ACC112 (cell line): ENCODE measurements around the gene ZNF407.
"Not testable (repeated sequence)": the region's sequence is repeated elsewhere in the genome, so short reads cannot be mapped to it uniquely, and the experiment has no call there.

Experiments
- H2AFZ ChIP-seq: fragments of 200-600 bp; sonication (generic); one replicate; pipeline ENCODE4 v1.6.0; 2017; ENCODE audit warnings: antibody characterized with exemption, low read length; ENCODE audit not compliant: unreplicated experiment
- H3K27ac ChIP-seq: fragments of 200-600 bp; sonication (generic); 2 replicates; pipeline ENCODE4 v1.5.1; 2014; ENCODE audit warnings: low read depth, mild to moderate bottlenecking, antibody characterized with exemption, low read length, moderate library complexity
- H3K27me3 ChIP-seq: fragments of 200-600 bp; sonication (generic); 2 replicates; pipeline ENCODE4 v1.6.1; 2014; ENCODE audit warnings: mild to moderate bottlenecking, antibody characterized with exemption, low read length, moderate library complexity, mixed read lengths; ENCODE audit not compliant: insufficient read depth
- H3K36me3 ChIP-seq: fragments of 200-600 bp; sonication (generic); 2 replicates; pipeline ENCODE4 v1.6.1; 2016; ENCODE audit warnings: mild to moderate bottlenecking, antibody characterized with exemption, low read length, moderate library complexity, mixed read lengths; ENCODE audit not compliant: insufficient read depth
- H3K4me1 ChIP-seq: fragments of 200-600 bp; sonication (generic); one replicate; pipeline ENCODE4 v1.6.1; 2016; ENCODE audit warnings: low read length, mixed read lengths; ENCODE audit not compliant: insufficient read depth, unreplicated experiment, control insufficient read depth
- H3K4me3 ChIP-seq: fragments of 200-600 bp; sonication (generic); 2 replicates; pipeline ENCODE4 v1.5.1; 2014; ENCODE audit warnings: mild to moderate bottlenecking, low read depth, low read length
- H3K79me2 ChIP-seq: fragments of 200-600 bp; sonication (generic); one replicate; pipeline ENCODE4 v1.6.0; 2016; ENCODE audit warnings: low read length; ENCODE audit not compliant: control insufficient read depth, unreplicated experiment, insufficient read depth

ZNF407 gene

DNA sequence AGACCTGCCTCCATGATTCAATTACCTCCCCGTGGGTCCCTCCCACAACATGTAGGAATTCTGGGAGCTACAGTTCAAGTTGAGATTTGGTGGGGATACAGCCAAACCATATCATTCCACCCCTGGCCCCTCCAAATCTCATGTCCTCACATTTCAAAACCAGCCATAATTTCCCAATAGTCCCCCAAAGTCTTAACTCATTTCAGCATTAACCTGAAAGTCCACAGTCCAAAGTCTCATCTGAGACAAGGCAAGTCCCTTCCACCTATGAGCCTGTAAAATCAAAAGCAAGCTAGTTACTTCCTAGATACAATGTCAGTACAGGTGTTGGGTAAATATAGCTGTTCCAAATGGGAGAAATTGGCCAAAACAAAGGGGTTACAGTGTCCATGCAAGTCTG lies 32.5 kb upstream of the ZNF407 start:
- not testable (repeated sequence) for H3K27ac ChIP-seq, H2AFZ ChIP-seq, H3K4me1 ChIP-seq, H3K36me3 ChIP-seq, H3K4me3 ChIP-seq, H3K79me2 ChIP-seq
- H3K27me3 ChIP-seq: peaks cover 47% of the 10 kb centered on the region

DNA sequence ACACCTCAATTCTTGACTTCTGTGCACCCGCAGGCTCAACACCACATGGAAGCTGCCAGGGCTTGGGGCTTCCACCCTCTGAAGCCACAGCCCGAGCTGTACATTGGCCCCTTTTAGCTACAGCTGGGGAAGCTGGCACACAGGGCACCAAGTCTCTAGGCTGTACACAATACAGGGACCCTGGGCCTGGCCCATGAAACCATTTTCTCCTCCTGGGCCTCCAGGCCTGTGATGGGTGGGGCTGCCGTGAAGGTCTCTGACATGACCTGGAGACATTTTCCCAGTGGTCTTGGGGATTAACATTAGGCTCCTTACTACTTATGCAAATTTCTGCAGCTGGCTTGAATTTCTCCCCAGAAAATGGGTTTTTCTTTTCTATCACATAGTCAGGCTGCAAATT lies 31.7 kb upstream of the ZNF407 start:
- H3K79me2 ChIP-seq, H3K4me3 ChIP-seq, H3K36me3 ChIP-seq, H2AFZ ChIP-seq, H3K4me1 ChIP-seq, H3K27ac ChIP-seq: not testable (repeated sequence)
- H3K27me3 ChIP-seq: peaks cover 49% of the 10 kb centered on the region

DNA sequence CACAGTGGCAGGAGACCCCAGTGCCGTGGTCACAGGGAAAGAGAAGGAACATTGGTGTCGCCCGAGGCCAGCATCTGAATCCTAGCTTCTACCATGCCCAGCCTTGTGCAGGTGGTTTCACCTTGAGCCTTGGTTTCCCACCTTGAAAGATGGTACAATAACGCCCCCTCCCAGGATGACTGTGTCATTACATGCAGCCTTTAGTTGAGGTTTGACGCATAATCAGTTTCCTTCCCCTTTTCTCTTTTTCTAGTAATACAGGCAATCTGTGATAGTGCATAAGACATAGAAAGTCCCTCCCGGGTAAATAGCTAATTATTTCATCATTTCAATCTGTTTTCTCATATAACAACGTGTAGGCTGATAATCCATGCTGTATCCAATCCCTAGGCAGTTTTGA lies 29.8 kb upstream of the ZNF407 start:
- H3K79me2 ChIP-seq: no peaks in the 10 kb centered on the region
- H3K4me1 ChIP-seq: no peaks in the 10 kb centered on the region
- no peak overlapping the region for H2AFZ ChIP-seq
- H3K27me3 ChIP-seq: peaks cover 54% of the 10 kb centered on the region
- H3K36me3 ChIP-seq: no peaks in the 10 kb centered on the region
- no peak overlapping the region for H3K27ac ChIP-seq
- H3K4me3 ChIP-seq: no peak overlapping the region

- H3K36me3 ChIP-seq: no peaks in the 10 kb centered on the region
- peaks cover 56% of the 10 kb centered on the region for H3K27me3 ChIP-seq
- no peaks in the 10 kb centered on the region for H3K79me2 ChIP-seq
- no peak overlapping the region for H3K27ac ChIP-seq
- H3K4me3 ChIP-seq: no peak overlapping the region
- no peak overlapping the region for H2AFZ ChIP-seq
- no peaks in the 10 kb centered on the region for H3K4me1 ChIP-seq
These were observed 28.3 kb upstream of the ZNF407 start for GRCh38 chr18:74569401-74569800.

DNA sequence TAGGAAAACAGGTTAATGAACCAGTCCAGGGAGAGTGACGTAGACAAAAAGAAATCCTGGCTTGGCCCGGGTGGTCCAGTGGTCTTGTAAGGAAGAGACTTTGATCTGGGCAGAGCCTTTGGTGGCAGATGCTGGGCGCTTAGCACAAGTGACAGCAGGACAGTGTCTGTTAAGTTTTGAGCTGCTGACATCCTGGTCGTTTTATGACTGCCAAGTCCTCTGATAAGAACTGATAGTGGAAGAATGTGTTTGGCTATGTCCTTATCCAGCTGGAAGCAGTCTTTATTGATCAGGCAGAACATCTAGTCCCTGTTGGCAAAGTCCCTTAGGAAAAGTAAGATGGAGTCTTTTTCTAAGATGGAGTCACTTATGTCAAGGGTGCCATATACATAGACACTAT lies 27.4 kb upstream of the ZNF407 start:
- H3K27me3 ChIP-seq: peaks cover 54% of the 10 kb centered on the region
- no peak overlapping the region for H2AFZ ChIP-seq
- H3K36me3 ChIP-seq: no peaks in the 10 kb centered on the region

DNA sequence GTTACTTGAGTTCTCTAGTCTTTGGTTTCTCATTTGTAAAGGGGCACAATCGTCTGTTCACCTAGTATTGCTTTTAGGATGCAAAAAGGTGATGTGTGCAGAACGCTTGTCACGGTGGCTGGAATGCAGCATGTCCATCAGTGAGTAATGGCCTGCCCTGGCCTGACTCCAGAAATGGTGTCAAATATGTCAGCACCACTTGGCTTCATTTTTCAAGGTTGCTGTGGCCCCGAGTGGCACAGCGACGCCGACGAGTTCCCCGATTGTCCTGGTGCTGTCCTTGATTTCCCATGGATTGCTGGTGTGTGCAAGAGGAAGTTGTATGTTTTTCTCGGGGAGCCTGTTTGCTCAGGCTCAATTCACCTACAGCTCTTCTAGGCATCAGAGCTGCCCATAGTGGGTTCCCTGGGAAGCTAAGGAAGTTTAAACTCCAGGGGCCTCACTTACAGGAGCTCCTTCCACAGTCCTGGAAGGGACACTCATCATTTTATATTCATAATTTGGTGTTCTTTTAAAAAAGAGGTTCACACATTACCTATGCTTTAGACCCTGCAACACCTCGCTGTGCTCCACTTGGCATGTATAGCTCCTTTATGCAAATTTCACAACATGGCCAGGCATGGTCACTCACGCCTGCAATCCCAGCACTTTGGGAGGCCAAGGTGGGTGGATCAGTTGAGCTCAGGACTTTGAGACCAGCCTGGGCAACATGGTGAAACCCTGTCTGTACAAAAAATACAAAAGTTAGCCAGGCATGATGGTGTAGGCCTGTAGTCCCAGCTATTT lies 25.6 kb upstream of the ZNF407 start:
- Histone ChIP-seq H3K36me3 (no peaks in the 10 kb centered on the region), H3K79me2 (no peaks in the 10 kb centered on the region), H3K27me3 (peaks cover 64% of the 10 kb centered on the region), H3K4me3 (no peak overlapping the region), H3K4me1 (no peaks in the 10 kb centered on the region), H3K27ac (no peak overlapping the region), H2AFZ (no peak overlapping the region)

More for the DNA sequence above, 27.4 kb upstream of the ZNF407 start:
- H3K79me2 ChIP-seq: no peaks in the 10 kb centered on the region
- H3K27ac ChIP-seq: no peak overlapping the region
- H3K4me3 ChIP-seq: no peak overlapping the region
- H3K4me1 ChIP-seq: no peaks in the 10 kb centered on the region

- no peaks in the 10 kb centered on the region for H3K79me2 ChIP-seq
- H3K36me3 ChIP-seq: no peaks in the 10 kb centered on the region
- no peaks in the 10 kb centered on the region for H3K4me1 ChIP-seq
- H3K27me3 ChIP-seq: peaks cover 66% of the 10 kb centered on the region
- no peak overlapping the region for H3K27ac ChIP-seq
- no peak overlapping the region for H3K4me3 ChIP-seq
- H2AFZ ChIP-seq: no peak overlapping the region
These were observed 24.6 kb upstream of the ZNF407 start for GRCh38 chr18:74573053-74573452.

DNA sequence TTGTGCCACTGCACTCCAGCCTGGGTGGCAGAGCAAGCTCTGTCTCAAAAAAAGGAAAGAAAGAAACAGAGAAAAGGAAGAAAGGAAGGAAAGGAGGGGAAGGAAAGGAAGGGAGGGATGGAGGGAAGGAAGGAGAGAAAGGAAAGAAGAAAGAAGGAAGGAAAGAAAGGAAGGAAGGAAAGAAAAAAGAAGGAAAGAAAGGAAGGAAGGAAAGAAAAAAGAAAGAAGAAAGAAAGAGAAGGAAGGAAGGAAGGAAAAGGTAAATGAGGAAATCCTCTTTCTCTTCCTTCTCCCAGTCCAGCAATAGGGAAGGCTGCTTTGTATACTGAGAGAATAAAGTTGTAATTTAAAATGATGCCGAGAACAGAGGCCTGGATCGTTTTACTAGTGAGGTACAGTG lies 22.8 kb upstream of the ZNF407 start:
- Histone ChIP-seq H3K27me3 (peaks cover 68% of the 10 kb centered on the region), H3K79me2 (no peaks in the 10 kb centered on the region), H3K4me3 (no peak overlapping the region), H3K27ac (no peak overlapping the region), H3K36me3 (no peaks in the 10 kb centered on the region), H2AFZ (no peak overlapping the region), H3K4me1 (no peaks in the 10 kb centered on the region)

DNA sequence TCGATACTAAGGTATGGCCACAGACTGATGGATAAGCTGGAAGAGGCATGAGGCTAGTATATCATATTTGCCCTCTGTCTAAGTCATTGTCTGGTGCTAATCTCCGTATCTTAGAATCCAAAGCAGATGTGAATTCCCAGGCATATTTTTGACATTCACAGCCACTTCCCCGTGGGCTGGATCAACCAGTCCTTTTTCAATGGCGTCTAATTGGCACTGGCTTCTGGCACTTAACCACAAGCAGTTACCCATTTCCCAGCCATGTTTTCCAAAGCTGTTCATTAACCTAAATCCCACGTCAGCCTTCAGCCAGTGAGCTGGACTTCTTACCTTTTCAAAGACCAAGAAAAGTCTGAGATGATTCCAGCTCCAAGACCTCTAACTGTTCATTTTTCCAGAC lies 20.7 kb upstream of the ZNF407 start:
- H3K79me2 ChIP-seq: no peaks in the 10 kb centered on the region
- no peak overlapping the region for H3K4me3 ChIP-seq
- no peaks in the 10 kb centered on the region for H3K4me1 ChIP-seq
- no peak overlapping the region for H2AFZ ChIP-seq
- H3K27me3 ChIP-seq: peaks cover 69% of the 10 kb centered on the region
- no peaks in the 10 kb centered on the region for H3K36me3 ChIP-seq
- no peak overlapping the region for H3K27ac ChIP-seq

DNA sequence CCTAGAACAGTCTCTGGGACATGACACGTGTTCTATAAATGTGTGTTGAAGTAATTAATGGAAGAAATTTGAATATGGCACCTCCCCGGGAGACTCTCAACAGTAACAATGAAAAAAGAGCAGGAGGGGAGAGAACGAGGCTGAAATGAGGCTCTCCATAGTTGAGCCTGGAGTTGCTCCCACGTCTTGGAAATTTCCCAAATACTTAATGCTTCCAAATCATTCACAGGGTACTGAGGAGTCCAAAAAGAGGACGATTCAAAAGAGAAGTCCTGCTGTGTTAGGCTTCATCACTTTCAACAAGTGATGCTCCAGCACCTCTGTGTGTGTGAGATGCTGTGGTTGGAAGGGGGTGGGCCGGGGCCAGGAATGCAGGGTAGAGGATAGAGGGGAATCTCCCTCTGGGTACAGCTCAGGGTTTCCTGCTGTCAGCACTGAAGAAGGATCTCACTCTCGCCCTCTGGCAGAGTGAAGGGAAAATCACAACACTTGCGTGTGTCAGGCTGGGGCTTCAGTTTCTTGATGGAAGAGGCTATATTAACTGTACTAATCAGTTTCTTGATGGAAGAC lies 18.1 kb upstream of the ZNF407 start:
- no peaks in the 10 kb centered on the region for H3K79me2 ChIP-seq
- no peaks in the 10 kb centered on the region for H3K4me1 ChIP-seq
- H3K27ac ChIP-seq: no peak overlapping the region
- H3K36me3 ChIP-seq: no peaks in the 10 kb centered on the region
- H3K4me3 ChIP-seq: no peak overlapping the region
- H2AFZ ChIP-seq: no peak overlapping the region
- peaks cover 69% of the 10 kb centered on the region for H3K27me3 ChIP-seq

- no peak overlapping the region for H3K27ac ChIP-seq
These were observed 15.0 kb upstream of the ZNF407 start for GRCh38 chr18:74582642-74583041.

More at GRCh38 chr18:74582642-74583041, 15.0 kb upstream of the ZNF407 start:
- no peak overlapping the region for H2AFZ ChIP-seq
- no peaks in the 10 kb centered on the region for H3K4me1 ChIP-seq
- H3K79me2 ChIP-seq: no peaks in the 10 kb centered on the region
- no peaks in the 10 kb centered on the region for H3K36me3 ChIP-seq
- no peak overlapping the region for H3K4me3 ChIP-seq
- peaks cover 76% of the 10 kb centered on the region for H3K27me3 ChIP-seq
